Skeletal muscle tissue (tissue), 4 donors: Measurements from ENCODE around the gene KIAA1328. TPM values are rescaled to one million over a fixed set of nuclear protein-coding genes. Genes with fewer than 3 reads are reported as not detected.
"Not testable (repeated sequence)": the region's sequence is repeated elsewhere in the genome, so short reads cannot be mapped to it uniquely, and the experiment has no call there.

Source experiments
- H3K27ac ChIP-seq: one replicate; pipeline ENCODE4 v1.7.0; 2013; ENCODE audit warnings: mild to moderate bottlenecking, low read depth, low read length, inconsistent platforms
- H3K27me3 ChIP-seq, 3 donors: one replicate each; pipeline ENCODE4 v1.7.0; 2013; ENCODE audit warnings: low read length in 3 of 3; ENCODE audit not compliant: control insufficient read depth in 3 of 3, insufficient read depth in 3 of 3
- H3K36me3 ChIP-seq, 3 donors: one replicate each; pipeline ENCODE4 v1.7.0; 2013; ENCODE audit warnings: low read length in 3 of 3; ENCODE audit not compliant: control insufficient read depth in 3 of 3, insufficient read depth in 3 of 3
- H3K4me1 ChIP-seq, 3 donors: one replicate each; pipeline ENCODE4 v1.7.0; 2013; ENCODE audit warnings: low read length in 3 of 3, mild to moderate bottlenecking in 3 of 3; ENCODE audit not compliant: control insufficient read depth in 3 of 3, insufficient read depth in 3 of 3
- H3K4me3 ChIP-seq, 3 donors: one replicate each; pipeline ENCODE4 v1.7.0; 2013; ENCODE audit warnings: low read length in 3 of 3
- H3K9ac ChIP-seq, 3 donors: one replicate each; pipeline ENCODE4 v1.7.0; 2013; ENCODE audit warnings: low read length in 3 of 3, mild to moderate bottlenecking in 3 of 3, moderate library complexity in 2 of 3, low read depth in 1 of 3
- H3K9me3 ChIP-seq, 3 donors: one replicate each; pipeline ENCODE4 v1.7.0; 2013; ENCODE audit warnings: low read length in 3 of 3; ENCODE audit not compliant: control insufficient read depth in 3 of 3
- total RNA-seq: library from RNA; depleted of rRNA; stranded (reverse); fragments of >200 nt; gene quantifications from one replicate; pipeline ENCODE4 v1.2.3, GENCODE V29; 2014
- donor health status: Osteomylitis.

KIAA1328 gene
- total RNA-seq, 1 donor from 2014 or later: 16.2 TPM

DNA sequence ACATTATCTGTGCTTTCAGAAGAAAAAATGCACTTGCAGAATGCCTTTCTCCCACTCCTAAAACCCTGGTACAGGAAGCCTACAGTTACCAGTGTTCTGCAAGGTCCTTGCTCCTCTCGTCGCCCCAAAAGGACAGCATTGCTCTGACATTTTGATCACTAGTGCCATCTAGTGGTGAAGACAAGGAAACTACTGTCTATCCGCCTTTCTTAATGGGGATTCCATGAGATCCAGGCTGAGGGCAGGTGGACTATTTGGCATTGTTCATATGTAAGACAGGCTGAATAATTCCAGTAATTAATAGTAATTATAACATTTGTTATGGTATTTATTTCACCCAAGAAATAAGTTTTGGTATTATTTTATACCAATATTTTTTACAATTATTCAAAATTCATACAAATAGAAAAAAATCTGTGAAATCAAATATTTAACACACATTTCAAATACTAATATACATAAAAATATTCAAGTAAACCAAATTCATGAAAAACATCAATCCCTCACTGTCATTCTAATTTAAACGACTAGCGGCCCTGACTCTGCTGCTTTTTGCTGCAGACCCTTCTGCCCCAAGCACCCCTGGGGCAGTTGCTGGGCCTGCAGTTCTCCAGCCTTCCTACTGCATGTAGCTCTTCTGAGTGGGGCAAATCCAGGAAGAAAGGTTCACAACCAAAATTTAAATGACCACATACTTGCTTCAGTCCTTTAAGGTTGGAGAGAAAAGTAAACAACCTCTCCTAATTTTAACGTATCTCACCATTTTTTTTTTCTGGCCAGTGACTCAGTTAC is 19.1 kb upstream of the KIAA1328 start:
- Histone ChIP-seq H3K9ac (no peak overlapping the region), H3K4me3 (no peak overlapping the region), H3K9me3 (no peaks in the 10 kb centered on the region), H3K27me3 (no peaks in the 10 kb centered on the region), H3K27ac (no peak overlapping the region), H3K4me1 (no peaks in the 10 kb centered on the region), H3K36me3 (peaks cover 5 to 16% (median 6%) of the 10 kb centered on the region in 3 donors)

- no peak overlapping the region for H3K27ac ChIP-seq
- H3K9me3 ChIP-seq: no peaks in the 10 kb centered on the region
- no peaks in the 10 kb centered on the region for H3K4me1 ChIP-seq
- no peak overlapping the region for H3K9ac ChIP-seq
- H3K27me3 ChIP-seq: no peaks in the 10 kb centered on the region
- H3K36me3 ChIP-seq: peaks cover 0 to 8% (median 5%) of the 10 kb centered on the region in 3 donors
- H3K4me3 ChIP-seq: no peak overlapping the region
Measured at GRCh38 chr18:36811430-36811829, 17.5 kb upstream of the KIAA1328 start.

DNA sequence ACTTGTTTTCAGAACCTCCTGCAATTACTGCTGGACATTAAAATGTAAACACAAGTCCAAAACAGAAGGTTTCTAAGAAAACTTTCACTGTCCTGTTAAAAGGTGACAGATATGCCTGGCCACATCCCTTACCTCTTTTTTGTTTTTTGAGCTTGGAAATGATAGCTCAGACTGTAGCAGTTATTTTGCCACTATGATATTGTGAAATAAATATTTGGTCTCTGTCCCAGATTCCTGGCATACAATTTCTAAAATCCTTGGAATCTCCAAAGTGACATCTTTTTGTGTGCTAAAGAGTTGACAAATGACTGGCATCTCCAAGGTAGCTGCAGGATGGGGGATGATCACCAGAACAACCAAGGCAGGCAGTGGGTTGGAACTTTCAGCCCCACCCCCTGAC is 17.0 kb upstream of the KIAA1328 start:
- Histone ChIP-seq H3K4me1 (no peaks in the 10 kb centered on the region), H3K9ac (no peak overlapping the region), H3K27me3 (no peaks in the 10 kb centered on the region), H3K27ac (no peak overlapping the region), H3K4me3 (no peak overlapping the region), H3K9me3 (no peaks in the 10 kb centered on the region), H3K36me3 (peaks cover 0 to 8% (median 5%) of the 10 kb centered on the region in 3 donors)

DNA sequence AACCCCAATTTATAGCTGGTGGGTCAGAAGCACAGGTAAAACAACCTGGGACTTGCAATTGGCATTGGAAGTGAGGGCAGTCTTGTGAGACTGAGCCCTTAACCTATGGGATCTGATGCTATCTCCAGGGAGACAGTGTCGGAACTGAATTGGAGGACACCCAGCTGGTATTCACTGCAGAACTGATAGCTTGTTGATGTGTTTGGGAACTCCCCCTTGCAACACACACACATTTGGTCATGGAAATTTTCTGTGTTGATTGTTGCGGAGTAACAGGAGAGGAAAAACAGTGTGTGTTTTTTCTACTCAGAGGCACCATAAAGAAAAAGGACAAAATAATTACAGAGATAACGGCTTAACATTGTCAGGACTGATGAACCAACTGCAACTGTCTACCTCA is 16.2 kb upstream of the KIAA1328 start:
- no peak overlapping the region for H3K27ac ChIP-seq
- H3K9ac ChIP-seq: no peak overlapping the region
- H3K4me3 ChIP-seq: no peak overlapping the region
- no peaks in the 10 kb centered on the region for H3K4me1 ChIP-seq
- no peaks in the 10 kb centered on the region for H3K27me3 ChIP-seq
- peaks cover 0 to 5% (median 0%) of the 10 kb centered on the region in 3 donors for H3K36me3 ChIP-seq
- no peaks in the 10 kb centered on the region for H3K9me3 ChIP-seq

DNA sequence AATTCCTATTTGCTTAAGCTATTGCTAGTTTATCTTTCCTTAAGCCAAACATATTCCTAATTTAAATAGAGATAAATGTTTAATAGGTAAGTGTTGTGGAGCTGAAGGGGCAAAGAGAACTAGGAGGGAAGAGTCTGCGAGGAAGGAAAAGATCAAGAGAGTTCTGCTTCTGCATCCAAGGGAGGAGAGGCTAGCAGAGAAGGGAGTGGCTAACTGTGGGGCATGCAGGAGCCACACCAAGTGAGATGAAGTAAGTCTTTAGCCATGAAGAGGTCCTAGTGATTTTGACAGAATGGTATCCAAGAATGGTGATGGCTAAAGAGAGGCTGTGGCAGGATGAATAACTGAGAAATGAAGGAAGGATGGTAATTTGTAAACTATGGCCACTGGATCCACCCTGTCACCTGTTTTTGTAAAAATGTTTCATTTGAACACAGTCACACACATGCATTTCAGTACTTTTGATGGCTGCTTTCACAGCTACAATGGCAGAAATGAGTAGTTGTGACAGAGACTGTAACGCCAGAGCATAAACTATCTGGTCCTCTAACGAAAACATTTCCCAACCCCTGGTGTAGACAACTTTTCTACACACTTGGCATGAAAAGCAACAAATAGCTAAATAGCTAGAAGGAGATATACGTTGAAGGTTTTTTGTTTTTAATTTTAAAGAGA is 15.7 kb upstream of the KIAA1328 start:
- Histone ChIP-seq H3K4me1 (no peaks in the 10 kb centered on the region), H3K4me3 (no peak overlapping the region), H3K27ac (no peak overlapping the region), H3K9me3 (no peaks in the 10 kb centered on the region), H3K9ac (no peak overlapping the region), H3K27me3 (no peaks in the 10 kb centered on the region), H3K36me3 (peaks cover 0 to 7% (median 0%) of the 10 kb centered on the region in 3 donors)

DNA sequence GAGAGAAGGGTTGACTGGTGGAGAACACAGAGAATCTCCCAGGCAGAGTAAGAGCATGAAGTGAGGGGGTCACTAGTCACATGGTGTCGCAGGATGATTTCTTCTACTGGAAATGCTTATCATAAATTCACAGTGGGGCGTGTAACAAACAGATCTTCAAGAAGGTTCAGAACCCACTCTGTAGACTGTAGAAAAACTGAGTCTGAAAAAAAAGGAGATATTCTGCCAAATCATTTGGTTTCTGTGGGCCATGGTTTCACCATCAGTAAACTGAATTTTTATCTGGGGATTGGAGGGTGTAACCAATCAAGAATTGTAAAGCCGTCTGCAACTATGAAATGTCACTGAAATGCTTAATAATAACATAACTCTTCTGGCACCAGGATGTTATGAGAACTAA is 15.1 kb upstream of the KIAA1328 start:
- peaks cover 0 to 9% (median 0%) of the 10 kb centered on the region in 3 donors for H3K36me3 ChIP-seq
- H3K9ac ChIP-seq: no peak overlapping the region
- H3K4me1 ChIP-seq: no peaks in the 10 kb centered on the region
- H3K9me3 ChIP-seq: no peaks in the 10 kb centered on the region
- no peak overlapping the region for H3K27ac ChIP-seq
- H3K4me3 ChIP-seq: no peak overlapping the region
- H3K27me3 ChIP-seq: no peaks in the 10 kb centered on the region

- Histone ChIP-seq H3K36me3 (peaks cover 0 to 9% (median 0%) of the 10 kb centered on the region in 3 donors), H3K9ac (no peak overlapping the region), H3K4me3 (no peak overlapping the region), H3K27me3 (no peaks in the 10 kb centered on the region), H3K4me1 (no peaks in the 10 kb centered on the region), H3K27ac (no peak overlapping the region), H3K9me3 (no peaks in the 10 kb centered on the region)
Measured at GRCh38 chr18:36814994-36815393, 13.9 kb upstream of the KIAA1328 start.

GRCh38 chr18:36816096-36816495 is 12.8 kb upstream of the KIAA1328 start:
- not testable (repeated sequence) for H3K4me3 ChIP-seq, H3K9ac ChIP-seq, H3K4me1 ChIP-seq, H3K27ac ChIP-seq, H3K36me3 ChIP-seq, H3K27me3 ChIP-seq, H3K9me3 ChIP-seq

- H3K4me3 ChIP-seq: no peak overlapping the region
- H3K4me1 ChIP-seq: no peaks in the 10 kb centered on the region
- H3K9ac ChIP-seq: no peak overlapping the region
- H3K27me3 ChIP-seq: no peaks in the 10 kb centered on the region
- H3K36me3 ChIP-seq: peaks cover 0 to 9% (median 0%) of the 10 kb centered on the region in 3 donors
- H3K27ac ChIP-seq: no peak overlapping the region
- H3K9me3 ChIP-seq: no peaks in the 10 kb centered on the region
Measured at GRCh38 chr18:36817039-36817438, 11.9 kb upstream of the KIAA1328 start.

DNA sequence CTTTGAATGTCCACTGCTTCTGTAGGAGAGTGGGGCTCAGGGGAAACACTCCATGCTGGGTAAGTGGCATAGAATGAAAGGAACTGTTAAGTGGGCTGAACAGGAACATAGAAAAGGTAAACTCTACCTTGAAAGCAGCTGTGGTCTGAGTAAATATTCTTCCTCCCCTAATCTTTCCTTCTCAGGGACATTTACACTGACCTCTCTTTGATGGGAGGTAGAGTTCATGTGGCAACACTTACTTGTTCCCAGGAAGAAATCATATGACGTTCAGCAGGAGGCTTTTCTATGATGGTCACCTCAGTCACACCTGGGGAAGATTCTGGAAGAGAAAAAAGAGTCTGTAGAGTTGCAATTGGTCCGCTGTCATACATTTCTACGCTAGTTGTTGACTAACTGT is 10.3 kb upstream of the KIAA1328 start:
- no peaks in the 10 kb centered on the region for H3K4me1 ChIP-seq
- H3K27me3 ChIP-seq: no peaks in the 10 kb centered on the region
- H3K36me3 ChIP-seq: peaks cover 0 to 9% (median 0%) of the 10 kb centered on the region in 3 donors
- H3K9ac ChIP-seq: no peak overlapping the region
- no peak overlapping the region for H3K27ac ChIP-seq
- H3K4me3 ChIP-seq: no peak overlapping the region
- no peaks in the 10 kb centered on the region for H3K9me3 ChIP-seq
